ENCODE data around the gene RNF31. TPM values are rescaled to one million over a fixed set of nuclear protein-coding genes. Genes with fewer than 3 reads are reported as not detected.

Gene RNF31
- total and polyA plus RNA-seq, 2 donors (not counting 3 experiments of a cell fraction or from before 2014, with no cell fraction given), result 32.3 to 69.7 TPM

DNA sequence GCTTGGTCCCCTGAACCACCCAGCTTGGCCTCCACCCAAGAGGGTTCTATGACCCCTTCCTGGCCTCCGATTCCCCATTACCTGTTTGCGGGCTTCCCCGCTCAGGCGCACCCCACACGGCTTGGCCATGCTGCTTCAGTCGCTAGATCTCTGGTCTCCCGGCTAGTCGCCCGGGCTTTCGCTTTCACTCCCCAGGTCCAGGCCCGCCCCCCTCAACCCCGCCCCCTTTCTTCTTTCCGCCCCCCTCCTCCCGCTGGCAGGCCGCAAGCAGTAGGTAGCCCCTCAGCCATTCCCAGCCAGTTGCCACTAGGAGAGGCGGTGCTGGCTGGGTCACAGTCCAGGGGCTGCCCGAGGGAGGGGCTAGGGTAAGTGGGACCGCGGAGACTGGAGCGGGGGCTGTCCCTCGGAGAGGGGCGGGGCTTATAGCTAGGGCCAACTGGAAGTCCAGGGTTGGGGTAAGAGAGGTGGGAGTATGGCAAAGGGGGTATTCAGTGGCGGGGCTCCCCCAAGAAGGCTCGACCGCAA, 783 bp upstream of the RNF31 start, which contains the start of gene PSME2:
Gene PSME2 (minus strand): TSS at position 158 of the 525 bp plus-strand sequence. CDS start 29 bp downstream, at position 129.
- intact Hi-C loops (cut with micrococcal nuclease) (loop anchor here (1.0 to 5.0 kb wide), 5 partner anchors 32 to 286 kb away; partner anchors contain the start of genes DCAF11, DHRS1, IPO4 and NFATC4), dilution Hi-C loops (cut with MboI; ENCODE audit: extremely low pct_ligation_motif_present, low sequenced_read_pairs) (no loop called here)
- no TSS peak for BruUV-seq (replicated peaks)
- DNase-seq (ENCODE audit: low read depth, low spot score), result peak; percentile 99
- Histone ChIP-seq H3K4me3 (replicated peaks in 1 of 3; ENCODE audit: insufficient read depth in 1 of 3, low read depth in 1 of 3, low read length in 3 of 3) (peak within 1 kb of the TSS; percentile 59 to 86 (median 79)), H3K9ac (replicated peaks; ENCODE audit: extremely low read depth, insufficient read depth, low read length) (peak within 1 kb of the TSS; percentile 72), H3K4me1 (ENCODE audit: control insufficient read depth, extremely low read depth, insufficient read depth, low read length) (peaks cover 19% of the 10 kb centered on the region), H3K9me3 (replicated peaks; ENCODE audit: control insufficient read depth, insufficient read depth, low read length) (no peaks in the 10 kb centered on the region), H2AFZ (ENCODE audit: low read depth, low read length) (peak within 1 kb of the TSS; percentile 91), H3K27ac (ENCODE audit: insufficient read depth, low read depth, low read length) (peak within 1 kb of the TSS; percentile 52), H3K79me2 (ENCODE audit: control insufficient read depth, insufficient read depth, low read length) (peaks cover 25% of the 10 kb centered on the region), H3K36me3 (ENCODE audit: control insufficient read depth in 2 of 2, extremely low read depth in 1 of 2, insufficient read depth in 2 of 2, low read length in 2 of 2) (peaks cover 0 to 21% of the 10 kb centered on the region in 2 experiments), H3K27me3 (ENCODE audit: control insufficient read depth in 2 of 2, insufficient read depth in 2 of 2, low read length in 2 of 2) (no peaks in the 10 kb centered on the region), H3K9me1 (replicated peaks; ENCODE audit: control insufficient read depth, extremely low read depth, insufficient read depth, low read length) (no peaks in the 10 kb centered on the region), H4K20me1 (replicated peaks; ENCODE audit: control insufficient read depth, extremely low read depth, insufficient read depth, low read length) (no peaks in the 10 kb centered on the region), H3K4me2 (ENCODE audit: insufficient read depth, low read length) (peak within 1 kb of the TSS; percentile 95)
- no peak for FAIRE-seq
- no peak for TF ChIP-seq POLR2A (IDR thresholded peaks at IDR 0.05; ENCODE audit: low read depth, low read length)
- TF ChIP-seq, protein P1, sequence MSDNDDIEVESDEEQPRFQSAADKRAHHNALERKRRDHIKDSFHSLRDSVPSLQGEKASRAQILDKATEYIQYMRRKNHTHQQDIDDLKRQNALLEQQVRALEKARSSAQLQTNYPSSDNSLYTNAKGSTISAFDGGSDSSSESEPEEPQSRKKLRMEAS (IDR thresholded peaks at IDR 0.05; ENCODE audit: insufficient read depth, insufficient read length), result peak; percentile 1
- TF ChIP-seq FOS (IDR thresholded peaks at IDR 0.05; ENCODE audit: borderline replicate concordance, insufficient read depth, low read length), result no peak
- TF ChIP-seq GATA2 (IDR thresholded peaks at IDR 0.05; ENCODE audit: insufficient read depth, insufficient read length, low read depth, low read length), result no peak
- no peak for TF ChIP-seq MYC (IDR thresholded peaks at IDR 0.05; ENCODE audit: low read depth, low read length)
- TF ChIP-seq, protein P2, sequence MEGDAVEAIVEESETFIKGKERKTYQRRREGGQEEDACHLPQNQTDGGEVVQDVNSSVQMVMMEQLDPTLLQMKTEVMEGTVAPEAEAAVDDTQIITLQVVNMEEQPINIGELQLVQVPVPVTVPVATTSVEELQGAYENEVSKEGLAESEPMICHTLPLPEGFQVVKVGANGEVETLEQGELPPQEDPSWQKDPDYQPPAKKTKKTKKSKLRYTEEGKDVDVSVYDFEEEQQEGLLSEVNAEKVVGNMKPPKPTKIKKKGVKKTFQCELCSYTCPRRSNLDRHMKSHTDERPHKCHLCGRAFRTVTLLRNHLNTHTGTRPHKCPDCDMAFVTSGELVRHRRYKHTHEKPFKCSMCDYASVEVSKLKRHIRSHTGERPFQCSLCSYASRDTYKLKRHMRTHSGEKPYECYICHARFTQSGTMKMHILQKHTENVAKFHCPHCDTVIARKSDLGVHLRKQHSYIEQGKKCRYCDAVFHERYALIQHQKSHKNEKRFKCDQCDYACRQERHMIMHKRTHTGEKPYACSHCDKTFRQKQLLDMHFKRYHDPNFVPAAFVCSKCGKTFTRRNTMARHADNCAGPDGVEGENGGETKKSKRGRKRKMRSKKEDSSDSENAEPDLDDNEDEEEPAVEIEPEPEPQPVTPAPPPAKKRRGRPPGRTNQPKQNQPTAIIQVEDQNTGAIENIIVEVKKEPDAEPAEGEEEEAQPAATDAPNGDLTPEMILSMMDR (IDR thresholded peaks at IDR 0.05; ENCODE audit: extremely low read depth in 1 of 2, insufficient read depth in 1 of 2, low read depth in 1 of 2, low read length in 2 of 2), result no peak
- TF ChIP-seq JUN (IDR thresholded peaks at IDR 0.05; ENCODE audit: borderline replicate concordance, insufficient read depth, insufficient read length, low read depth), result no peak
- TF ChIP-seq EZH2 (IDR thresholded peaks at IDR 0.05; ENCODE audit: borderline replicate concordance, low read depth, low read length, severe bottlenecking), result no peak
- peak; percentile 59 for TF ChIP-seq POLR2AphosphoS5 (IDR thresholded peaks at IDR 0.05; ENCODE audit: insufficient read depth, low read depth, low read length)
- ChIA-PET CTCF (interaction anchor here (0.7 to 7.8 kb wide), 12 partner anchors 10 to 187 kb away, joined by 3 to 63 read pairs (median 4); partner anchors contain the start of genes CIDEB, IRF9, PSME1 and TINF2), POLR2A (interaction anchor here (0.5 to 2.0 kb wide), 9 partner anchors 9 to 245 kb away, joined by 3 to 13 read pairs (median 5); partner anchors contain the start of genes CHMP4A, DCAF11, IRF9 and NRL)
